Hypothalamus (tissue), 51 donors: ENCODE data around the gene C1GALT1C1L.
"Not testable (repeated sequence)": the region's sequence is repeated elsewhere in the genome, so short reads cannot be mapped to it uniquely, and the experiment has no call there.

Source experiments
- DNase-seq, 51 donors: peaks; one replicate each; lab custom pipeline; 2025; lab: John Stamatoyannopoulos, UW

The C1GALT1C1L gene

GRCh38 chr2:43676322-43677050 is at the start of gene C1GALT1C1L:
TSS of gene C1GALT1C1L (minus strand) at chr2:43676429. CDS start at chr2:43676322, 107 bp downstream.
- DNase-seq = peak in 44 of 51 donors; percentile 1 to 71 (median 30)

- DNase-seq = no peak
Measured at GRCh38 chr2:43725711-43726246, 49.5 kb upstream of the C1GALT1C1L start.

- DNase-seq = no peak
Measured at GRCh38 chr2:43724728-43725526, 48.7 kb upstream of the C1GALT1C1L start.

- DNase-seq = no peak
Measured at GRCh38 chr2:43718530-43719124, 42.4 kb upstream of the C1GALT1C1L start.

GRCh38 chr2:43717322-43717721 is 41.1 kb upstream of the C1GALT1C1L start:
- DNase-seq = no peak

GRCh38 chr2:43715300-43716098 is 39.3 kb upstream of the C1GALT1C1L start:
- no peak for DNase-seq

GRCh38 chr2:43714164-43714563 is 37.9 kb upstream of the C1GALT1C1L start:
- DNase-seq = no peak

GRCh38 chr2:43710866-43711265 is 34.6 kb upstream of the C1GALT1C1L start:
- no peak for DNase-seq

GRCh38 chr2:43708891-43709290 is 32.7 kb upstream of the C1GALT1C1L start:
- no peak for DNase-seq

GRCh38 chr2:43708178-43708577 is 31.9 kb upstream of the C1GALT1C1L start:
- no peak for DNase-seq

- DNase-seq = peak in 11 of 51 donors; percentile 1 to 36 (median 9)
Measured at GRCh38 chr2:43707255-43708015, 31.2 kb upstream of the C1GALT1C1L start.

- DNase-seq = no peak
Measured at GRCh38 chr2:43701111-43701510, 24.9 kb upstream of the C1GALT1C1L start.

GRCh38 chr2:43699761-43700160 is 23.5 kb upstream of the C1GALT1C1L start:
- DNase-seq = no peak

GRCh38 chr2:43698140-43698539 is 21.9 kb upstream of the C1GALT1C1L start:
- not testable (repeated sequence) for DNase-seq

GRCh38 chr2:43692428-43692994 is 16.3 kb upstream of the C1GALT1C1L start:
- no peak for DNase-seq

- DNase-seq = no peak
Measured at GRCh38 chr2:43689999-43690398, 13.8 kb upstream of the C1GALT1C1L start.

GRCh38 chr2:43685357-43685756 is 9.1 kb upstream of the C1GALT1C1L start:
- DNase-seq = no peak

GRCh38 chr2:43677783-43678182 is 1.6 kb upstream of the C1GALT1C1L start:
- not testable (repeated sequence) for DNase-seq

- no peak for DNase-seq
Measured at GRCh38 chr2:43675646-43676321, 445 bp downstream of the C1GALT1C1L start.
